Umbilical cord (tissue), 2 donors: ENCODE measurements around the gene CACNA2D1. TPM values are rescaled to one million over a fixed set of nuclear protein-coding genes. Genes with fewer than 3 reads are reported as not detected.
"Not testable (repeated sequence)": the region's sequence is repeated elsewhere in the genome, so short reads cannot be mapped to it uniquely, and the experiment has no call there.

Experiments used
- DNase-seq: peaks from one replicate; pipeline ENCODE4 v3.0.0-alpha.2; 2015; ENCODE audit warnings: low spot score
- total RNA-seq: library from RNA; depleted of rRNA; stranded (reverse); fragments of >200 nt; gene quantifications from one replicate; pipeline ENCODE4 v1.2.3, GENCODE V29; 2014; ENCODE audit warnings: low replicate concordance; ENCODE audit not compliant: insufficient read depth

CACNA2D1 gene
- total RNA-seq, 1 donor from 2014 or later = 33.5 TPM

- no peak for DNase-seq
Observed at GRCh38 chr7:82434275-82435022, 9.1 kb downstream of the CACNA2D1 start.

GRCh38 chr7:82433507-82433906 lies 10.1 kb downstream of the CACNA2D1 start:
- DNase-seq = no peak

- DNase-seq = not testable (repeated sequence)
Observed at GRCh38 chr7:82432743-82433142, 10.8 kb downstream of the CACNA2D1 start.

GRCh38 chr7:82430500-82431465 lies 12.8 kb downstream of the CACNA2D1 start:
- DNase-seq = peak; percentile 44

- DNase-seq = no peak
Observed at GRCh38 chr7:82429408-82429807, 14.2 kb downstream of the CACNA2D1 start.

DNA sequence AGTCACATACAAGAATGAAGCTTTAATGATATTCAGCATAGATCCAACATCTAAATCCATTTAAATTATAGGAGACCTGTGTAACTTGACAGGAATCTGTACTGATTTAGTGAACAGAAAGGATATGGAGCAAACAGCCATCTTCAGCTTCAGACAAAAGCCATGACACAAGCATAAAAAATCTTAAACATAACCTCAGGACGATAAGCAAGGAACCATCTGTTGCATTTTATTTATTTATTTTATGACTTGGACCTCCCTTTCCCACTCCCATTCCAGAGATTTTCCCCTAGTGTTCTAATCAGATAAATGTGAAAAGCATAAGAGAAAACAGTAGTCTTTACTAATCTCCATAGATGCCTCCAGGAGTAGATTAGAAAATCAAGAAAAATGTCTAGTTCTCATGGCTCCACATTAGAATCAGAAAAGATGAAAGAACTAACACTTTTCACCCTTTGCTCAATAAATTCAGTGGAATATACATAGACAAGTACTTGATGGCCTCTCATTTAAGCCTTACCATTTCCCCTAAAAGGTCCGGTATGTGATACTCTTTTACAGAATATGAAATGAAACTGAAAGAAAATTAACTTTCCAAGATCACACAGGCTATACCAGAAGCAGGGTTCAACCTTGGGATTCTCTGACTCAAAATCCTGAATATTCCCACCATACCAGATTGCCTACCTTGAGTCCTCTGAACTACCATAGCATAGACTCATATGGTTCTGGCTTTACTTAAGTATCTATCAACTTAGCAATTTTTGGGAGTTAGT lies 15.2 kb downstream of the CACNA2D1 start:
- no peak for DNase-seq

DNA sequence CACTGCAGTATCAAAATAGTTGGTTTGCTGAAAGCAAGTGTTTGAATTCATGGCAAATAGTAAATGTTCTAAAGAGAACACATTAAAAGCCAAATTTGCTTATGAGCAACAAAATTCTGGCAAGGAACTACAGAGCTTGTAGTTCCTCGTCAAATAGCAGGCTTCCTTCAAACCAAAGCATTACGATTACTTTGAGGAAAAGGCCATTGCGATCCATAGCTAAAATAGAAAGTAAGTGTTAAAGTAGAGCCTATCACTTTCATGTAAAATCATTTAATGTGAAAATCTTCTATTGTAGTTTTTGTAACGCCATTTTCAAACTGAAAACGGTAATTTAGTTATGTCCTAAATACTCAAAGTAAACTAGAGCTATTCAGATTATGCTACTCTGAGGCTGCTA lies 20.1 kb downstream of the CACNA2D1 start:
- no peak for DNase-seq

DNA sequence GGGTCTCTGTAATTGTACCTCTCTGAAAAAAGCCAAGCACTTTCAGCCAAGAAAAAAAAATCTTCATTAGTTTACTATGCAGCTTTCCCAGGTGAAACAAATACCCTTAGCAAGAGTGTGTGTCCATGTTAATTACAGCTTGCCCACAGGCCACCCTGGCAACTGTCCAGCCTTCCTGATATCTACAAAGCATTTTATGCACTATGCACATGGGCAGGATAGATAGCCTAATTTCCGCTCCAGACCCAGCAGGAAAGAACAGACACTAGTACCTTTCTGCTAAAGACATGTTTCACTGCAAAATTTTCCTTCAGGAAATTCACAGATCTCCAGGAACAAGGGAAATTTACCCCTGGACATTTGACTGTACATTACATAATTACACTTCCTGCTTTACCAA lies 24.4 kb downstream of the CACNA2D1 start:
- DNase-seq = no peak

DNA sequence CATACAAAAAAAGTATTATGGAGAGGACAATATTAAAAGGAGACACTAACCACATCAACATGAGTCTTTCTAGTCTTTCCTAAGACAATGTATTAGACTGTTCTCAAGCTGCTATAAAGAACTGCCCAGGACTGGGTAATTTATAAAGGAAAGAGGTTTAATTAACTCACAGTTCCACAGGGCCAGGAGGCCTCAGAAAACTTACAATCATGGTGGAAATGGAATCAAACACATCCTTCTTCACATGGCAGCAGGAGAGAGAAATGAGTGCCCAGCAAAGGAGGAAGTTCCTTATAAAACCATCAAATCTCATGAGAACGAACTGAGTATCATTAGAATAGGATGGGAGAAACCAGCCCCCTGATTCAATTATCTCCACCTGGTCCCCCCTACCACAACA lies 25.7 kb downstream of the CACNA2D1 start:
- no peak for DNase-seq

- DNase-seq = no peak
Observed at GRCh38 chr7:82416402-82416801, 27.2 kb downstream of the CACNA2D1 start.

DNA sequence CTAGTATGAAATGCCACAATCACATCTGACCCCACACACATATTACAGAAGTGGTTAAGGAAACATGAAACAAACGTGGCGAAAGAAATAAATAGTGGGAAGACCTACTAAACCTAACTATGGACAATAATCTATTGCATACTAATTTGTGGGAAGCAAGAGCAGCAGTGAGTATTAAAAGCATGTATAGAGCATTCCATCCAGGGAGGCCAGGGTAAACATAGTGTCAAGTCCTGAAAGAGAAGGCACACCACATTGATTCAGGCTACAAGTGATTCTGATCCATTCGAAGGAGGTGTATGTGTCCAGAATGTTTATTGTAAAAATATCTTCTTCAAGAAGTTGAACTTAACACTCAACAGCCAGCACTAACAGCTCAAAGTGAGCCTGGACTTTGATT lies 29.2 kb downstream of the CACNA2D1 start:
- DNase-seq = no peak

- no peak for DNase-seq
Observed at GRCh38 chr7:82413237-82413636, 30.3 kb downstream of the CACNA2D1 start.

DNA sequence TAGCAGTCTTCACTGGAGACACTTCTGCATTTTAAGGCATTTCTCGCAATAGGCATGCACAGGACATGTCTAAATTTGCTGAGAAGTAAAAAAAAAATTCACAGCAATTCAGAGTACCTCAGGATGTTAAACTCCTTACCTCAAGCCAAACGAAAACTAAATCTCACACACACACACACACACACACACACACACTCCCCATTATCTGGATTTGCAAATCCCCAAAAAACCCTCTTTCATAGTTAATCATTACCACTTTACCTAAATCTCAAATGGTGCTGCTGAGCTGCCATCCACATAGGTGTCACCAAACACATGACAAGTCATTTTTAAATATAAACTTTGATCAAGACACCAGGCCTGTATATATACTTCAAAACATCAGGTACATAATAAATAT lies 31.8 kb downstream of the CACNA2D1 start:
- DNase-seq = no peak

DNA sequence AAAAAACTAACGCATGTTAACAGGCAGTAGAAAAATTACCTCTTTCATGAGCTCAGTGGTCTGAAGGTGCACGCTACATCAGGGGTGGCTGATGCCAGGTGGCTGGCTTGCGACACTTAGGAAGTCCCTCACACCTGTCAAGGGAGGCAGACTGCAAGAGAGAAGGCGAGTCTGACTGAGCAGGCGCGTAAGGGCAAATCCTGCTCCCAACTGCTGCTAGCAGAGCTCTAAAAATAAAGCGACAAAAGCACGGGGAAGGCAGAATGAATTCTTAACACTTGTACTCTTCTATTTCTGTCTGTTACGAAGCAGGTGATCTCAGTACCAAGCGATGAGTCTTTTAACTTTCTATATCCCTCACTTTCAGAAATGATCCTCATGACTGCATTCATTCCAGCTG lies 33.1 kb downstream of the CACNA2D1 start:
- DNase-seq = no peak

GRCh38 chr7:82406937-82407336 lies 36.6 kb downstream of the CACNA2D1 start:
- no peak for DNase-seq

DNA sequence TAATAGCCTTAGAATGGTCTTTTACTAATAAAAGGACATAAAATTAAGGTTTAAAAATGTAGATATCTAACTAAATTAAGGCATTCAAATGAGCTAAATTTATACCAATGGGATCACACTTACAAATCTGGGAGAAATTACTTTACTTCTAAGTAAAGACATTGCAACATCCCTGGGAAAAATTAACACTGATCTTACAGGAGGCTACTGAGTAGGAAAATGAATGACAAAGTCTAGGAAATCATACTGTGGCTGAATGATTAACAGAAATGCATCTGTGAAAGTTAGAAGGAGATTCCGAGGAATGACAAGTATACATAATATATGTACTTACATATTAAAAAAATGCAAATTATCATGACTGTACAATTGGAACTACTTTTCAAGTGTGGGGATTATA lies 38.3 kb downstream of the CACNA2D1 start:
- no peak for DNase-seq

DNA sequence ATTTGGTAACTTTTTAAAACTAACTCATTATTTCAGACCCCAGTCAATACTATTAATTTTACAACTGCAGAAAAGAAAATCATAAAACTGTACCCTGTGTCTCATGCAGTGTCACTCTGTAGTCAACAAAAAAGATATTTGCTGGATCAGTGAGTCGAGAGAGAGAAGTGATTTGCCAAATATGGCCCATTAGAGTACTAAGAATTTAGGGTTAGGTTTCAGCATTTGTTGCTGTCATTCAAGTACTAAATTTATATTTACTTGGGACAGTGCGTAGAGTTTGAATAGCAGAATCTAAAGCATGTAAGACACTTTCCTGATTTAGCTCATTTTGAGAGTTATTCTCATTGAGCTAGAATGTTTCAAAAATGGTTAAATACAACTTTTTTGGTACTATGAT lies 38.9 kb downstream of the CACNA2D1 start:
- no peak for DNase-seq

- DNase-seq = no peak
Observed at GRCh38 chr7:82404094-82404493, 39.5 kb downstream of the CACNA2D1 start.

DNA sequence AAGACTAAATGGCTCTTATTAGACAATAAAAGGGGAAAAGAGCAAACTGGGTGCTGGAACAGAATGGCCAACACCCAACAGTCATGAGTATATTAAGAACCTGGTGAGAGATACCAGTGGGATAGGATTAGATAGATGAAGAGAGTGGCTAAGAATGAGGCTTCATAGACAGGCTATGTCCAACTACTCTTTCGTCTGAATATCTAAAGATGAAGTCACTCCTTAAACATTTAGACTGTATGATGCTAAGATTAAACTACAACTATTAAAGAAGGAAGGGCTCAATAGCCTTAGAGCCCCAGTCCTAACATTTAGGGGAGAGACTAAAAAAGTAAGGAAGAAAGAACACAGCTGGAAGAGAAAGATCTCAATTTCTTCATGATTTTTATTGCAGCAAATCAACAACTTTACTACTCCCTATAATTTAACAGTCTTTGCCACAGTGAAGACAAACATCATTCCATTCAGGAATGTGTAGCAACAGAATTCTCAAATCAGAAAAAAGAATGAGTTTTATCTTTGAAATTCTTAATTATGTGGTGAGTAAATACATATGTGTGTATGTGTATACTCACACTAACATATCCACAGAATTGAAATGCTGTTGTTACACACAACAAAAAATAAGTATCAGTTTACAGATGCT lies 45.6 kb downstream of the CACNA2D1 start:
- peak; percentile 21 for DNase-seq

- DNase-seq = no peak
Observed at GRCh38 chr7:82396343-82396742, 47.2 kb downstream of the CACNA2D1 start.

DNA sequence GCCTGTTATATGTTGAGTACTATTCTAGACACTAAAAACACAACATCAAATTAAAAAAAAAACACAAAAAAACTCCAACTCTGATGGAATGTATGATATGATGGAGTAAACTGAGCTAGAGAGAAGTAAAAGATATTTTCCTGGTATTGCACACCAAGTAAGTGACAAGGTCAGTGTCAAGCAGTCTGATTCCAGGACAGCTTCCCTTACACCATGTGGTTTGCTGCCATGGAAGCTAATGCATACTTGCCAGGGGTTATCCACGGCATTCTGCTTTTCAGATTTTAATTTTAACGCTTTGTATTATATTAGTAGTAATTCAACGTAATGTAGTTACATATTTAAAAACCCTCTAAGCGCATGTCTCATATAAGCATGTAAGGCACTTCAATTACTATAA lies 48.4 kb downstream of the CACNA2D1 start:
- DNase-seq = no peak

DNA sequence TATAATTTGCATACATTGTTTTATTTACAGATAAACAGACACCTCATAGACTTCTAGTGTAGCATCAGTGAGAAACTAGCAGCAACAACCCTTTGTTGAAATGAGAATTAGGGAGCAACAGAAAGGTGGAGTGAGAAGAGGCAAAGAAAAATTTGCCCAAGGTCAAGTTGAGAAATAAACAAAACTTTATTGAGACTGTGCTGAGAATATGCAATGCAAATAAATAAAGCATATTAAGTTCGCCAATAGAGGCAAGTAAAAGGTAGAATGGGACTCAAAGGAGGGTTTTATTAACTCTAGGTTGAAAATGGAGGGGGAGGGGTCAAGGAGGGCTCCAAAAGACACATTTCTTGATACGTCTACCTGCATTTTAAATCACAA lies 49.7 kb downstream of the CACNA2D1 start:
- DNase-seq = no peak
